ENCODE measurements around the gene RNF213.
"Not testable (repeated sequence)": the region's sequence is repeated elsewhere in the genome, so short reads cannot be mapped to it uniquely, and the experiment has no call there.

The RNF213 gene

DNA sequence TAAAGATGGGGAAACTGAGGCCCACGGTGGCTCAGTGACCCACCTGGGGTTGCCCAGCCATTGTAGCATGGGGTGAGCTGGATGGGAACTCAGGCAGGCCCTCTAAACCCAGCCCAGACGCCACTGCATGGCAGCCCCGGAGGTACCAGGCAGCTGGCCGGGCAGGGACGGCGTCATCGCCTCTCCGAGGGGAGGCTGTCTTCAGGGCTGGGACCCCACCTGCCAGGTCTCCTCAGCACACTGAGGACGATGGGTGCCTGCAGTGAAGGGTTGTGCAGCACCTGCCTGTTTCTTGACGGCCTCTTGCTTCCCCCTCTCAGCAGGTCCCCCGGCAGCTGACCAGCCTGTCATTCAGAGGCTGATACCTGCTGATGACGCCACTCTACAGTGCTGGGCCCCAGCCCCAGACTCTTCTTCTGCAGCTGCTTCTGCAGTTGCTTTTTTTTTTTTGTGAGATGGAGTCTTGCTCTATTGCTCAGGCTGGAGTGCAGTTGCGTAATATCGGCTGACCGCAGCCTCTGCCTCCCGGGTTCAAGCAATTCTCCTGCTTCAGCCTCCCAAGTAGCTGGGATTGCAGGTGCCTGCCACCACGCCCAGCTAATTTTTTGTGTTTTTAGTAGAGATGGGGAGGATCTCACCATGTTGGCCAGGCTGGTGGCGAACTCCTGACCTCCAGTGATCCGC is 24.7 kb downstream of the RNF213 start:
- H3K27ac ChIP-seq: no peak overlapping the region

DNA sequence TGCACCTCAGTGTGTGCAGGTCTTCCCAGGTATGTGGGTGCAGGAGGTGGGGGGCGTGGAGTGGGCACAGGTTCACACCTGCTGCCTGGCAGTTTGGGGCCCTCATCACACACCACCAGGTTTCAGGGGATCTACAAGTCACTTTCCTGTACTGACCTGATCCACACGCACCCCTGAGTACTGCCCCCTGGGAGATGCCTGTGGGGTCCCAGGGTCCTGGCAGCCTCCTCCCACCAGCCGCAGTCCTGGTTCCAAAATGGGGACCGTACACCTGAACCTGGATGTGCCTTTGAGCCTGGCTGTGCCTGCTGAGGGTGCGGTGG is 25.9 kb downstream of the RNF213 start:
- H3K27ac ChIP-seq: peak overlapping the region in 1 of 21 experiments; percentile 19

More for the DNA sequence above, 24.7 kb downstream of the RNF213 start:
- H3K4me3 ChIP-seq: no peak overlapping the region

DNA sequence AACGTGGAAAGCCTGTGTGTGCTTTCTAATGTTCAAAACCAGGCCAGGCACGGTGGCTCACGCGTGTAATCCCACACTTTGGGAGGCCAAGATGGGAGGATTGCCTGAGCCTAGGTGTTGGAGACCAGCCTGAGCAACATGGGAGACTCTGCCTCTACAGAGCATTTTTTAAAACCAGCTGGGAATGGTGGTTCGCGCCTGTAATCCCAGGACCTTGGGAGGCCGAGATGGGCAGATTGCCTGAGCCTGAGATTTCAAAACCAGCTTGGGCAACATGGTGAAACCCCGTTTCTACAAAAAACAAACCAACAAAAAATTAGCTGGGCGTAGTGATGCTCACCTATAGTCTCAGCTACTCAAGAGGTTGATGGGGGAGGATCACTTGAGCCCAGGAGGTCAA is 26.4 kb downstream of the RNF213 start:
- no peak overlapping the region for H3K4me3 ChIP-seq
- H3K27ac ChIP-seq: peak overlapping the region in 2 of 21 experiments; percentile 19 to 42

More for the DNA sequence above, 25.9 kb downstream of the RNF213 start:
- H3K4me3 ChIP-seq: no peak overlapping the region

DNA sequence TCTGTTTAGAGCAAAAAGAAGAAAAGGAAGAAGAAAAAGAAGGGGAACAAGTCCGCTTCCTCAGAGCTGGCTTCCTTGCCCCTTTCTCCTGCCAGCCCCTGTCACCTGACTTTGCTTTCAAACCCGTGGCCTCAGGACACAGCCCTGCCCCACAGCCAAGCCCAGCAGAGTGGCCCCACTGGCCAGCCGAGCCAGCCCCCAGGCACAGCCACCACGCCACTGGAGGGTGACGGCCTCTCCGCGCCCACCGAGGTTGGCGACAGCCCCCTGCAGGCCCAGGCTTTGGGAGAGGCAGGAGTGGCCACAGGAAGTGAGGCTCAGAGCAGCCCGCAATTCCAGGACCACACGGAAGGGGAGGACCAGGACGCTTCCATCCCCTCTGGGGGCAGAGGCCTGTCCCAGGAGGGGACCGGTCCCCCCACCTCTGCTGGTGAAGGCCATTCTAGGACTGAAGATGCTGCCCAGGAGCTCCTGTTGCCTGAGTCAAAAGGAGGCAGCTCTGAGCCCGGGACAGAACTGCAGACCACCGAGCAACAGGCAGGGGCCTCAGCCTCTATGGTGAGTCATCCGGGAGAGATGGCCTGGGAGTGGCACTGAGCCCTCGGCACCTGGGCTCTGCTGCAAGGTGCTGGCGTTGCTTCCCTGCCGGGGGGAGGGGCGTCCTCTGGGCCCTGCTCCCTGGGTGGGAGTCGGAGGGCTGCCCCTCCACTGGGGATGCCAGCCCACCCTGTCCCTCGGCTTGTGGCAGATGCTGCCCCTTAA is 27.3 kb downstream of the RNF213 start:
- no peak overlapping the region for H3K4me3 ChIP-seq
- H3K27ac ChIP-seq: peak overlapping the region in 8 of 21 experiments; percentile 1 to 79 (median 29)

DNA sequence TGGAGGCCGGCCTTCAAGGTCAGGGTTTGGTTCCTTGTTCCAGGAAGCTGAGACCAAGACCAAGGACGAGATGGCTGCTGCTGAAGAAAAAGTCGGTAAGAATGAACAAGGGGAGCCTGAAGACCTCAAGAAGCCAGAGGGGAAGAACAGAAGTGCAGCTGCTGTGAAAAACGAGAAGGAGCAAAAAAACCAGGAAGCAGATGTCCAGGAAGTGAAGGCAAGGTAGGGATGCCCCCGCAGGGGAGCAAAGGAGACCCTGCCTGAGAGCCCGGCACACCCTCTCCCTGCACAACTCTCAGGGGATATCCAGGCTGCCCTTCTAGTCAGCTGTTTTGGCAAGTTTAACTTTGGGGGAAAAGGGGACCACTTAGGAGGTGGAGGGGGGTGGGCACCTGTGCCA is 29.0 kb downstream of the RNF213 start:
- Histone ChIP-seq H3K4me3 (no peak overlapping the region), H3K27ac (peak overlapping the region in 3 of 21 experiments; percentile 27 to 30 (median 29))

DNA sequence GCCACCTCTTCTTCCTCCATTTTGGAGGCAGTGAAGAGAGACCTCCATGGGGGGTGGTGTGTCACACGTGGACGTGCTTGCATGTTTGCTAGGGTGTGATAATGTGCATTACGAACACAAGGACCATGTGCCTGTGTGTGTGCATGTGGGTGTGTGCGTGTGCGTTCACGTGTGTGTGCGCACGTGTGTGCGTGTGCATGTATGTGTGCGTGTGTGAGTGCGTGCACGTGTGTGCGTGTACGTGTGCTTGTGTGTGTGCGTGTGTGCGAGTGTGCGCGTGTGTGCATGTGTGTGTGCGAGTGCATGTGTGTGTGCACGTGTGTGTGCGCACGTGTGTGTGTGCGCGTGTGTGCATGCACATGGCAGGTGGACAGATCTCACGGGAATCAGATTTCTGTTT is 29.5 kb downstream of the RNF213 start:
- no peak overlapping the region for H3K4me3 ChIP-seq
- peak overlapping the region in 1 of 21 experiments; percentile 30 for H3K27ac ChIP-seq

DNA sequence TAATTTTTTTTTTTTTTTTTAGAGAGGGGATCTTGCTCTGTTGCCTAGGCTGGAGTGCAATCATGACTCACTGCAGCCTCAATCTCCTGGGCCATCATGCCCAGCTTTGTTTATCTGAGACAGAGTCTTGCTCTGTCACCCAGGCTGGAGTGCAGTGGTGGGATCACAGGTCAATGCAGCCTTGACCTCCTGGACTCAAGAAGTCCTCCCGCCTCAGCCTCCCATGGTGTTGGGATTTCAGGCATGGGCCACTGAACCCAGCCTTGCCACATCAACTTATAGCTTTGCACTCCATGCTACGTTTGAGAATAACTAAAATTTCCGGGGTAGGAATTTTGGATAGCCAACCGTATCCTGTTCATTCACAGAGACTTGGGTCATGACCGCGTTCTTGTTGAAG is 30.6 kb downstream of the RNF213 start:
- no peak overlapping the region for H3K27ac ChIP-seq
- no peak overlapping the region for H3K4me3 ChIP-seq

DNA sequence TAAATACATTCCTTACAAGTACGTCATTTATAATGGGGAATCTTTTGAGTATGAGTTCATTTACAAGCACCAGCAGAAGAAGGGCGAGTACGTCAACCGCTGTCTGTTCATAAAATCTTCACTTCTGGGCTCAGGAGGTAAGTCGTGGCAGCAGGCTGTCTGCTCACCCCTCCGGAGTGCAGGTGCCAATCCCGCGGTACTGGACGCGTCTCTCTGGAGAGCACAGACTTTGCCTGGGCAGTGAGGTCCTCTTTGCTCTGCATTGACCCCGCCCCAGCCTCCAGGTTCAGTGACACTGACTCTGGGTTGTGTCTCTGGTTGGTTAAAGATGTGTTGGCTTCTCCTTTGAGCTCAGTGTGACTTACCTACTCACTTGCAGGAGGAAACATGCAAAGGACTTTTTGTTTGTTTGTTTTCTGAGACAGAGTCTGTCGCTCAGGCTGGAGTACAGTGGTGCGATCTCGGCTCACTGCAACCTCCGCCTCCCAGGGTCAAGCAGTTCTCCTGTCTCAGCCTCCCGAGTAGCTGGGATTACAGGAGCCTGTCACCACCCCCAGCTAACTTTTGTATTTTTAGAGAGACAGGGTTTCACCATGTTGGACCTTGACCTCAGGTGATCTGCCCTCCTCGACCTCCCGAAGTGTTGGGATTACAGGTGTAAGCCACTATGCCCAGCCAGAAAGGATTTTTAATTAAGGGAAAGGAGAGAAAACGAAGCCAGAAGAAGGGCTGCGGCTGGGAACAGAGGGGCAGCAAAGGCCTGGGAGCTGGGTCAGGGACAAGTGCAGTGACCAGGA is 31.2 kb downstream of the RNF213 start:
- Histone ChIP-seq H3K27ac (no peak overlapping the region), H3K4me3 (no peak overlapping the region)

DNA sequence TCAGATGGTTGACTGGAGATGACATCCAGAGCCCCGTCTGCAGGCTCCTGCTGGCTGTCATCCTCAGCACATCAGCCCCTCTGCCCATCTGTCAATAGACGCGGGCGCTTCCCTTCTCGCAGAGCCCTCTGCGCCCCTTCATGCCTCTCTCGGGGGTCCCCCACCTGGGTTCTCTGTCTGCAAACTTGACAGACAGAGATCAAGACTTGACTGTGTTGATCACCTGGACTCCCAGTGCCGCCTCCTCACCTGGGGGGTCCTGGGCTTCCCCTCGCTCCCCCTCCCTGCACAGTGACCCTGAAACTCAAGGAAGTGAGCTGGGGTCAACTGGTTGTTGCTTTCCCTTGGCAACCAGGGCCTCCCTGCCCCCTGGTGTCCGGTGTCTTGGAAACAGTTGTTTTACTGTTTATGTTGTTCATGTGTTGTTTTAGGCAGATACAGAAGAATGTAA is 31.9 kb downstream of the RNF213 start:
- H3K4me3 ChIP-seq: no peak overlapping the region
- H3K27ac ChIP-seq: no peak overlapping the region

DNA sequence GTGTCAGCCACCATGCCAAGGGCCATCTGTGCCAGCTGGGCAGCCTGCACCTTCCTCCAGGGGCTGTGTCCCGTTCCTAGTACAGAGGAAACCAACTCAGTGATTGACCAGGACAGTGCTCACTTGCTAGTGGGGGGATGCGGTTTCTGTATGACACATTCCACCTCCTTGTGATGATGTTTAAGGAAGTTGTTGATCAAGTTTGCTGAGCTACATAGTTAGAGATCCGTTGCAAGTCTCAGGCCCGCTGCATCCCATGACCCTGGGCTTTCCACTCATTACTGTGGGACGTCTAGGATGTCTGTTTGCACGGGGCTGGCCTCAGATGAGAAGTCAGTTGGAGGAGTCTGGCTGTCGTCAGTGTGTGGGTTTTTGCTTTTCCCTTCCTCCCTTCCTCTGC is 33.6 kb downstream of the RNF213 start:
- Histone ChIP-seq H3K4me3 (no peak overlapping the region), H3K27ac (peak overlapping the region in 1 of 21 experiments; percentile 26)

DNA sequence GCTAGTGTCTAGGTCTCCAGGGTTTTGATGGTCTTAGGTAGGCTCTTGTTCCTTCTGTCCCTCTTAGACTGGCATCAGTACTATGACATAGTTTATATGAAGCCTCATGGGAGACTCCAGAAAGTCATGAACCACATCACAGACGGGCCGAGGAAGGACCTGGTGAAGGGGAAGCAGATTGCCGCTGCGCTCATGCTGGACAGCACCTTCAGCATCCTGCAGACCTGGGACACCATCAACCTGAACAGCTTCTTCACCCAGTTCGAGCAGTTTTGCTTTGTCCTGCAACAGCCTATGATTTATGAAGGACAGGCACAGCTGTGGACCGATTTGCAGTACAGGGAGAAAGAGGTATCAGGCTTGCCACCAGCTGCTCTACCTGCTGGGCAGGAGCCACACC is 34.0 kb downstream of the RNF213 start:
- Histone ChIP-seq H3K4me3 (no peak overlapping the region), H3K27ac (peak overlapping the region in 3 of 21 experiments; percentile 5 to 43 (median 26))

DNA sequence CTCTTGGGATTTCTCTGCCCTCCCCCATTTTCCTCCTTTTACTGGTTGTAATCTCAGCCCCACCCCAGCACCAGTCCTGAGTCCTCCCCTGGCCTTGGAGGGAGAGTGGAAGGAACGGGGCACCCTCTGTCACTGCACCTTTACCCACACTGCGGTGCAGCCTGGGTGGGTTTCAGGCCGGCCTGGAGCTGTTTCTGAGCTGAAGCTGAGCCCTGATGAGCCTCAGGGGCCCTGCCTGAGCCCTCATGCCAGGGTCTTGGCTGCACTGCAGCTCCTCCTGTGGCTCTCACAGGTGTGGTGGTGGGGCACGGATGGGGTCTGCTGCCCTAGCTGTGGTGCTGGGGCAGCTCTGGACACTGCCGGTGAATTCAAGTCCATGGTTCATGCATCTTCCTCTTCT is 34.5 kb downstream of the RNF213 start:
- H3K27ac ChIP-seq: peak overlapping the region in 3 of 21 experiments; percentile 5 to 43 (median 26)
- H3K4me3 ChIP-seq: no peak overlapping the region

DNA sequence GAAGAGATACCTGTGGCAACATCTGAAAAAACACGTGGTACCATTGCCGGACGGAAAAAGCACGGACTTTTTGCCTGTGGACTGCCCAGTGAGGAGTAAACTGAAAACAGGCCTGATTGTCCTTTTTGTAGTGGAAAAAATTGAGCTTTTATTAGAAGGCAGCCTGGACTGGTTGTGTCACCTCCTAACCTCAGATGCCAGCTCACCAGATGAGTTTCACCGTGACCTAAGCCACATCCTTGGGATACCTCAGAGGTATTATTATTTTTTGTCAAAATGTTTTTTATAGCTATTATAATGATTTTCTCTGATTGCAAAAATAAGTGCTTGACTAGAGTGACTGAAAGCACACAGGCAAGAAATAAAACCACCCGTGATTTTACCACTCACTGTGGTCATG is 34.9 kb downstream of the RNF213 start:
- Histone ChIP-seq H3K4me3 (no peak overlapping the region), H3K27ac (no peak overlapping the region)

DNA sequence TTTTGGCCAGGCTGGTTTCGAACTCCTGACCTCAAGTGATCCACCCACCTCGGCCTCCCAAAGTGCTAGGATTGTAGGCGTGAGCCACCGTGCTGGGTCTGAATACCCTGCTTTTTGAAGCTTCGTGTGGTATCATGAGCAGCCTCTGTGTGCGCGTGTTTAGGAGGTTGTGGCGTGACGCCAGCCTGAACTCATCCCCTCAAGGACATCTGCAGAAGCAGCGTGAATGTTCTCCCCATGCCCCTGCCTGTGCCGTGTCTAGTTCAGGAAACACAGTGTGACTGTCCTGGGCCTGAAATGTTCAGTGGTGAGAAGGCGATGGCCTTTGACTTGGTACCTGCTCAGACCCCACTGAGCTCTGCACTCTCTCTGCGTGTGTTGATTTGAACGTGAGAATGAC is 35.6 kb downstream of the RNF213 start:
- H3K4me3 ChIP-seq: no peak overlapping the region

DNA sequence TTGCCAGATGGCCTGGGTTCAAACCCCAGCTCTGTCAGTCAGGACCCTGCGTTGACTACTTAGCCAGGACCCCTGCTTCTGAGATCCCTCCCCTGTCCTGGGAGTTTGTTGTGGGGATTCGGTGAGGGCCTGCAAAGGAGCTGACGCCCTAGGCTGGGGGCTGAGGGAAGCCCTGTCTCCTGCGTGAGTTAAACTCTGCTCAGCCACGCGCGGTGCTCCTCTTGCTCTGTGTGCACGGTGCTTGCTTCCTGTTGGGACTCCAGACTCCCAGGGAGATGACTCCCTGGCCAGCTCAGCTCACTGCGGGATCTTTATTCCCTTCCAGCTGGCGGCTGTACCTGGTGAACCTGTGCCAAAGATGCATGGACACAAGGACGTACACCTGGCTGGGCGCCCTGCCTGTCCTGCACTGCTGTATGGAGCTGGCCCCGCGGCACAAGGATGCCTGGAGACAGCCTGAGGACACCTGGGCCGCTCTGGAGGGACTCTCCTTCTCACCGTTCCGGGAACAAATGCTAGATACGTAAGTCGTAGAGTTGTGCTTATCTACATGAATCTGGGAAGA is 37.4 kb downstream of the RNF213 start:
- Histone ChIP-seq H3K27ac (no peak overlapping the region), H3K4me3 (no peak overlapping the region)

More for the DNA sequence above, 35.6 kb downstream of the RNF213 start:
- H3K27ac ChIP-seq: no peak overlapping the region

DNA sequence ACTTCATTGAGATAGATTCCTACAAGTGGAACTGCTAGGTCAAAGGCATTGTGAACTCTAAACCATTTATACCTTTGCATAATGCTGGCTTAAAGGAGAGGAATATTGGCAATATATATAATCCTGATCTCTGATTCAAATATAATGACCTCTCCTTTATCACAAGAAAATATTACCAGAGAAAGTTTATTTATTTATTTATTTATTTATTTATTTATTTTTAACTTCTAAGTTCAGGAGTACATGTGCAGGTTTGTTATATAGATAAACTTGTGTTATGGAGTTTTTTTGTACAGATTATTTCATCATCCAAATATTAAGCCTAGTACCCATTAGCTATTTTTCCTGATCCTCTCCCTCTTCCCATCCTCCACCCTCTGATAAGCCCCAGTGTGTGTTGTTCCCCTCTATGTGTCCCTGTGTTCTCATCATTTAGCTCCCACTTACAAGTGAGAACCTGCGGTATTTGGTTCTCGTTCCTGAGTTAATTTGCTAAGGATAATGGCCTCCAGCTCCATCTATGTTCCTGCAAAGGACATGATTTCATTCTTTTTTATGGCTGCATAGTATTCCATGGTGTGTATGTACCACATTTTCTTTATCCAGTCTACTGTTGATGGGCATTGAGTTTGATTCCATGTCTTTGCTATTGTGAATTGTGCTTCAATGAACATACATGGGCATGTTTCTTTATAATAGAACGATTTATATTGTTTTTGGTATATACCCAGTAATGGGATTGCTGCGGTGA is 38.9 kb downstream of the RNF213 start:
- not testable (repeated sequence) for H3K4me3 ChIP-seq, H3K27ac ChIP-seq

DNA sequence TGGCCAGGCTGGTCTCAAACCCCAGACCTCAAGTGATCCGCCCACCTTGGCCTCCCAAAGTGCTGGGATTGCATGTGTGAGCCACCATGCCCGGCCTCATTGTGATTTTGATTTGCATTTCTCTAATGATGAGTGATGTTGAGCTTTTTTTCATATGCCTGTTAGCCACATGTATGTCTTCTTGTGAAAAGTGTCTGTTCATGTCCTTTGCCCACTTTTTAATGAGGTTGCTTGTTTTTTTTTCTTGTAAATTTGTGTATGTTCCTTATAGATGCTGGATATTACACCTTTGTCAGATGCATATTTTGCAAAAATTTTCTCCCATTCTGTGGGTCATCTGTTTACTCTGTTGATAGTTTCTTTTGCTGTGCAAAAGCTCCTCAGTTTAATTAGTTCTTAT is 40.1 kb downstream of the RNF213 start:
- not testable (repeated sequence) for H3K27ac ChIP-seq, H3K4me3 ChIP-seq

DNA sequence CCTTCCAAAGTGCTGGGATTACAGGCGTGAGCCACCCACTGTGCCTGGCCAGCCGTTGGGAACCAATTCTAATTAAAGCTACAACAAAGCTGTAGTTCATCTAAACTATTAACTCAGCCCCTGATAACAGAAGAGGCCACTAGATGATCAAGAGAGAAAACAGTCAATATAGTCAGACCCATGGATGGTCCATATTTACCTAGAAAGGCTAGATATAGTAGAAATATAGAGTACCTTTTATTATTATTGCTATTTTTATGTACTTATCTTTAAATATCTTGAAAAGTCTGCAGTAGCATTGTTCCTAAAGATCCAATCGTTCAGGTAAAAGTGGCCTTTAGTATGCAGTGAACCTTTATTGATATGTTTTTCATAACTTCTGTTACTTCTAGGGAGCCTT is 43.2 kb downstream of the RNF213 start:
- H3K4me3 ChIP-seq: no peak overlapping the region

DNA sequence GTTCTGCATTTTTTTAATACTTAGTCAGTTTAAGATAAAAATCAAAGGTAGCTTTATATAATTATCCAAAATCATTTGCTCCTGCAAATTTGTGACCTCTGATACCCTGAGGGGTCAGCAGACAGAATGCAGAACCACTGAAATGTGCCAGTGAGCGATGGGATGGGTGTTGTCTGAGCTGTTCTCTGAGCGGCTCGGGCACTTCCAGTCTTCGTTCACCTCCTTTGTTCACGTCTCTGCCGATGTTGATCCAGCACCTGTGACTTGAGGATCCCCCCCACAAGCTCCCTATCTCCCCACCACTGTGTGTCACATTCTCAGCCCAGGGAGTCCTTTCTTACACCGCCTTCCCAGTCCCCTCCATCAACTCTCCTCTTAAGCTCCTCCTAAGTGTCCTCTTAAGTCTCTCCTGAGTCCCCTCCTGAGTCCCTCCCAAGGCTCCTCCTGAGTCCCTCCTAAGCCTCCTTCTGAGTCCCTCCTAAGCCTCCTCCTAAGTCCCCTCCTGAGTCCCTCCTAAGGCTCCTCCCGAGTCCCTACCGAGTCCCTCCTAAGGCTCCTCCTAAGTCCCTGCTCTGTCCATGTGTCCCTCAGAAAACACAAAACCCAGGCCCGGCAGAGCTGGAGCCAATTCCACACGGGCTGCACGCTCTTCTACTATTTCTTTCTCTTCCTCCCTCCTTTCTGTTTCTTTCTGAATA is 47.5 kb downstream of the RNF213 start:
- H3K27ac ChIP-seq: no peak overlapping the region
- no peak overlapping the region for H3K4me3 ChIP-seq

More for the DNA sequence above, 43.2 kb downstream of the RNF213 start:
- H3K27ac ChIP-seq: no peak overlapping the region

Data from skin epidermis (tissue), 12 donors.